Transverse colon (tissue), 4 donors: Measurements from ENCODE around the gene CCDC178. TPM values are rescaled to one million over a fixed set of nuclear protein-coding genes. Genes with fewer than 3 reads are reported as not detected.

Experiments used
- DNase-seq: peaks from one replicate; pipeline ENCODE4 v3.0.0-alpha.2; 2019
- H3K27ac ChIP-seq, 4 donors: fragments of 200-600 bp; sonication (generic); 2 replicates each; pipeline ENCODE4 v1.5.1; 2016 to 2018; ENCODE audit warnings: inconsistent platforms in 4 of 4
- H3K27me3 ChIP-seq: fragments of 200-600 bp; sonication (generic); 2 replicates; pipeline ENCODE4 v1.5.1; 2017; ENCODE audit warnings: inconsistent platforms
- H3K36me3 ChIP-seq, 4 donors: fragments of 200-600 bp; sonication (generic); 2 replicates each; pipeline ENCODE4 v1.5.1; 2017 to 2019; ENCODE audit warnings: inconsistent platforms in 4 of 4
- H3K4me1 ChIP-seq, 4 donors: fragments of 200-600 bp; sonication (generic); 2 replicates each; pipeline ENCODE4 v1.5.1; 2017 to 2020; ENCODE audit warnings: inconsistent platforms in 4 of 4
- H3K4me3 ChIP-seq, 4 donors: fragments of 200-600 bp; sonication (generic); 1 replicate in 1 of 4; 2 replicates in 3 of 4; pipeline versions ENCODE4 v1.5.1 to v1.6.1; 2017 to 2019; ENCODE audit warnings: inconsistent platforms in 4 of 4
- H3K9me3 ChIP-seq, 2 donors: fragments of 200-600 bp; sonication (generic); 2 replicates each; pipeline ENCODE4 v1.5.1; 2017 to 2019; ENCODE audit warnings: inconsistent platforms in 2 of 2
- CTCF ChIP-seq, 5 experiments: fragments of 200-600 bp in 3 of 5; fragments of 450-650 bp in 2 of 5; sonication (generic) in 3 of 5; IDR thresholded peaks; 1 replicate in 2 of 5; 2 replicates in 3 of 5; pipeline ENCODE4 v1.5.1; 2016 to 2017; ENCODE audit warnings: antibody characterized with exemption in 5 of 5, inconsistent platforms in 3 of 5, mild to moderate bottlenecking in 2 of 5, moderate library complexity in 1 of 5
- EP300 ChIP-seq: sonication (generic); formaldehyde crosslinking; IDR thresholded peaks from one replicate; pipeline ENCODE4 v1.6.1; 2017; ENCODE audit warnings: antibody characterized with exemption, low read depth
- POLR2A ChIP-seq: fragments of 450-650 bp; IDR thresholded peaks from one replicate; pipeline ENCODE4 v1.6.1; 2016; ENCODE audit warnings: antibody characterized with exemption, mild to moderate bottlenecking, moderate library complexity
- POLR2AphosphoS5 ChIP-seq, 3 donors: sonication (generic); formaldehyde crosslinking; IDR thresholded peaks; one replicate each; pipeline ENCODE4 v1.6.1; 2016; ENCODE audit warnings: antibody characterized with exemption in 3 of 3
- WGBS, 2 donors: methylation state at CpG; one replicate each; pipeline ENCODE4 v1.1.5; 2018; ENCODE audit warnings: low coverage in 1 of 2; 5-methylcytosine and 5-hydroxymethylcytosine counted together
- in situ Hi-C, 4 donors: fragments of 200-750 bp; cut with MboI; loops; one replicate each; pipeline versions ENCODE4 v1.15.0 to v1.15.1; 2017; ENCODE audit warnings: low sequenced_read_pairs in 3 of 4, low pct_ligation_motif_present in 1 of 4, low pct_unique_long_range_greater_than_20kb in 1 of 4
- intact Hi-C: fragments of 100-400 bp; cut with DNase I; formaldehyde crosslinking; loops from one replicate; pipeline ENCODE4 v1.15.1; 2023; ENCODE audit warnings: low total_unique reads
- total RNA-seq, 4 donors: library from RNA; depleted of rRNA; stranded (reverse); fragments of >200 nt; gene quantifications; one replicate each; pipeline ENCODE4 v1.1.0, GENCODE V29; 2016

The CCDC178 gene
- total RNA-seq, 4 donors from 2014 or later, result 131 TPM; not detected in 3

DNA sequence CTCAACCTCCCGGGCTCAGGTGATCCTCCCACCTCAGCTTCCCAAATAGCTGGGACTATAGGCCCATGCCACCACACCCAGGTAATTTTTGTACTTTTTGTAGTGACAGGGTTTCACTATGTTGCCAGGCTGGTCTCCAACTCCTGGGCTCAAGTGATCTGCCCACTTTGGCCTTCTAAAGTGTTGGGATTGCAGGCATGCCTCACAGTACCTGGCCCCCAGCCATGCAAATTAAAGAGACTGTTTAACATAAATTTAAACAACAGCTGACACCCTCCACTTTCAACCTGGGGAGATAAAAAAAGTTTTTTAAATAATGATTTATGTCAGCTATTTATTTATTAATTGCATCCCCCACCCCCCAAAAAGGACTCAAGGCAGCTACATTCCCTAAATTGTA lies 234.7 kb downstream of the CCDC178 start:
- intact Hi-C loops, result no loop called here
- Histone ChIP-seq H3K27ac (no peak overlapping the region), H3K4me3 (no peak overlapping the region), H3K36me3 (no peaks in the 10 kb centered on the region), H3K27me3 (no peaks in the 10 kb centered on the region), H3K9me3 (no peaks in the 10 kb centered on the region), H3K4me1 (peaks cover 0 to 4% (median 0%) of the 10 kb centered on the region in 4 donors)
- TF ChIP-seq EP300 (no peak), POLR2AphosphoS5 (IDR thresholded peaks at IDR 0.05) (no peak), CTCF (IDR thresholded peaks at IDR 0.05) (no peak), POLR2A (no peak)
- 50 to 84% methylated on average over 1 of the region's 1 CpG for WGBS, 2 donors
- in situ Hi-C loops, result no loop called here
- DNase-seq, result no peak

DNA sequence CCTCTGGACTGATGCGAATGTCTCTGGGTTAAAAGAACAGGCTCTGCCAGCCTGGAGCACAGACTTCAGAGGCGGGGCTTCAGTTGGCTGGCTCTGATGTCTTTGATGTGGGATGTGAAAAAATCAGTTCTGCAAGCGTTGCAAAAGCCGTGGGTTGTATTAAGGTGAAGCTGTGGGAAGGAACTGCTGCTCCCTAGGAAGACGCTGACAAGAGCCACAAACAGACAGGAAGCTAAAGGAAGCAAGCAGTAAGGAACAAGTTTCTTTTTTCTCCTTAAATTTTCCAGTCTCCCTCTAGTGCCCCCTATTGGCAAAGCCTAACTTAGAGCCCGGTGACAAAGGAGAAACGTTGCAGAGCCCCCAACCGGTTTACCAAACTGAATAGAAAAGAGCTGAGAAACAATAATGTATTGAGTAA lies 239.0 kb downstream of the CCDC178 start:
- 5 to 6% methylated on average over 4 to 8 of the region's 8 CpGs for WGBS, 2 donors
- Histone ChIP-seq H3K27ac (no peak overlapping the region), H3K27me3 (no peaks in the 10 kb centered on the region), H3K9me3 (no peaks in the 10 kb centered on the region), H3K4me1 (peaks cover 0 to 4% (median 0%) of the 10 kb centered on the region in 4 donors), H3K36me3 (no peaks in the 10 kb centered on the region), H3K4me3 (no peak overlapping the region)
- in situ Hi-C loops (no loop called here), intact Hi-C loops (no loop called here)
- TF ChIP-seq EP300 (no peak), POLR2A (no peak), CTCF (IDR thresholded peaks at IDR 0.05) (peak; percentile 32 to 52 (median 40)), POLR2AphosphoS5 (IDR thresholded peaks at IDR 0.05) (no peak)
- peak; percentile 9 for DNase-seq

DNA sequence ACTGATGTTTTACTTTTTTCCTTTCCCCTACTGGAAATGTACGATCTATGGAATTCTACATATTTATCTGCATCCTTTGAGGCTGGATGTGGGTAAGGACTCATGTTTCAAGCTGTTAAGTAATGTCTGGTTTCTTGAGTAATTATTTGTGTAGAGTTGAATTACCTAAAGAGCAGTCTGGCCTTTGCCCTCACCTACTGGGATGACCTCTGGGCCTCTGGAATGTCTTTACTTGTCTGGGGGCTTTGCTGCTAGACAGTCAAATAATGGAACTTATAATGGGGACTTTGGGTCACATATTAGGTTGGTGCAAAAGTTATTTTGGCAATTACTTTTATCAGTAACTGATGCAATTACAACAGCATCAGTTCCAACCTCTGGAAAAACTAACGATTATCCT lies 244.7 kb downstream of the CCDC178 start:
- DNase-seq, result no peak
- H3K9me3 ChIP-seq, result no peaks in the 10 kb centered on the region
- intact Hi-C loops, result no loop called here

GRCh38 chr18:33194793-33195192 lies 245.7 kb downstream of the CCDC178 start:
- H3K27me3 ChIP-seq, result no peaks in the 10 kb centered on the region
- H3K9me3 ChIP-seq, result no peaks in the 10 kb centered on the region
- no peaks in the 10 kb centered on the region for H3K4me1 ChIP-seq
- no peak overlapping the region for H3K27ac ChIP-seq
- in situ Hi-C loops (no loop called here), intact Hi-C loops (no loop called here)
- H3K4me3 ChIP-seq, result no peak overlapping the region
- no peaks in the 10 kb centered on the region for H3K36me3 ChIP-seq
- no peak for DNase-seq
- no peak for TF ChIP-seq POLR2A
- no peak for TF ChIP-seq EP300
- no peak for TF ChIP-seq CTCF (IDR thresholded peaks at IDR 0.05)
- no peak for TF ChIP-seq POLR2AphosphoS5 (IDR thresholded peaks at IDR 0.05)

More for the DNA sequence above, 244.7 kb downstream of the CCDC178 start:
- Histone ChIP-seq H3K4me3 (no peak overlapping the region), H3K27ac (no peak overlapping the region), H3K27me3 (no peaks in the 10 kb centered on the region), H3K36me3 (no peaks in the 10 kb centered on the region), H3K4me1 (no peaks in the 10 kb centered on the region)
- TF ChIP-seq CTCF (IDR thresholded peaks at IDR 0.05) (no peak), POLR2AphosphoS5 (IDR thresholded peaks at IDR 0.05) (no peak), POLR2A (no peak), EP300 (no peak)
- 56 to 61% methylated on average over 2 of the region's 2 CpGs for WGBS, 2 donors
- in situ Hi-C loops, result no loop called here
